NT2/D1 (cell line): ENCODE data around the gene NF1.

Source experiments
- YY1 ChIP-seq: IDR thresholded peaks from 2 replicates; pipeline ENCODE4 v1.6.1; 2011; ENCODE audit not compliant: insufficient read length, insufficient read depth
- ZNF274 ChIP-seq: IDR thresholded peaks from 2 replicates; pipeline ENCODE4 v1.6.1; 2011; ENCODE audit warnings: mild to moderate bottlenecking, low read depth, low read length

DNA sequence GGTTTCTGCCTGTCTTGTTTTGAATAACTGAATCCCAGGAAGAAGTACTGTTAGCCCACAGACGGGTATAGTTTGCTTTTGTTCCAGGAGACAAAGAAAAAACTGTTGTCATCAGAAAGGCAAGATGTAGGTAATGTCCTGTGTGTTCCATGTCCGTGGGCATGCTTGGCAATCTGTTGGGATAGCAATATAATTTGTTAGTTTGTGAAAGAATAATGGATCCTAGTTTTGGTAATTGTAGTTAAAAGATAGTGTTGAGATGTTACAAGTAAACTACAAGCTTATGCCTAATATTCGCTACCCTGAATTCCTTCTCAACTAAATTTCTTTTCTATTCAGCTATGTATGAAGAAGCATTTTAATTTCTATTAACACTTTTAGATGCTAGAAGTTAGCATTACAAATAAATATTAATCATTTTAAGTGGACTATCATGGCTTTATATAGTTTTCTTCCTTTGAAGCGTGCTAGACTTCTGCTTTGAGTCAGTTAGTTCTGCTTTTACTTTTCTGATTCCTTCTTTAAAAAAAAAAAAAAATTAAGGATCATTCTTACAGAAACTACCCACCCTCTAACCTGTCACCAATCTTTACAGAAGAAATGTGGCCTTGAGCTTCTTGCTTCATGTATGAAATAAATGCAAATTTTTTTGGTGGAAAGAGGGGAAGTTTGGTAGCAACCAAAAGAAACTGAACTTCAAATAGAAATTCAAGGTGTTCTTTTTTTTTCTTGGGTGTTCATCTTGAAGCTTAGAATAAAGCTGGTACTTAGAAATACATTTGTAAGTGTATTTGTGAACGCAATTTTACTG is 224.3 kb downstream of the NF1 start:
- TF ChIP-seq YY1: no peak
- TF ChIP-seq ZNF274: no peak
